Liver (tissue), 9 donors: Measurements from ENCODE around the gene PDE5A. TPM values are rescaled to one million over a fixed set of nuclear protein-coding genes. Genes with fewer than 3 reads are reported as not detected.

Experiments used
- DNase-seq: peaks from one replicate; pipeline ENCODE4 v3.0.0-alpha.2; 2017; ENCODE audit warnings: low spot score
- H3K27ac ChIP-seq, 2 donors: one replicate each; pipeline ENCODE4 v1.7.0; 2013; ENCODE audit warnings: inconsistent platforms in 2 of 2, low read length in 2 of 2, control low read depth in 1 of 2, low read depth in 1 of 2, mild to moderate bottlenecking in 1 of 2
- H3K27me3 ChIP-seq, 4 donors: one replicate each; pipeline versions ENCODE4 v1.6.1 to v1.7.0; 2013; ENCODE audit warnings: low read length in 3 of 4, inconsistent platforms in 1 of 4, mild to moderate bottlenecking in 1 of 4, moderate library complexity in 1 of 4; ENCODE audit not compliant: control insufficient read depth in 4 of 4, insufficient read depth in 4 of 4
- H3K36me3 ChIP-seq, 4 donors: one replicate each; pipeline versions ENCODE4 v1.6.1 to v1.7.0; 2013; ENCODE audit warnings: low read length in 3 of 4, mild to moderate bottlenecking in 3 of 4, low read depth in 1 of 4, moderate library complexity in 1 of 4; ENCODE audit not compliant: control insufficient read depth in 4 of 4, insufficient read depth in 3 of 4
- H3K4me1 ChIP-seq, 4 donors: one replicate each; pipeline versions ENCODE4 v1.6.1 to v1.7.0; 2013; ENCODE audit warnings: low read length in 3 of 4, mild to moderate bottlenecking in 3 of 4, moderate library complexity in 1 of 4; ENCODE audit not compliant: control insufficient read depth in 4 of 4, insufficient read depth in 4 of 4
- H3K4me3 ChIP-seq, 3 donors: one replicate each; pipeline versions ENCODE4 v1.6.1 to v1.7.0; 2013; ENCODE audit warnings: low read length in 3 of 3, control low read depth in 1 of 3, low read depth in 1 of 3, mild to moderate bottlenecking in 1 of 3
- H3K9ac ChIP-seq, 2 donors: one replicate each; pipeline ENCODE4 v1.7.0; 2013; ENCODE audit warnings: low read length in 2 of 2, mild to moderate bottlenecking in 2 of 2, moderate library complexity in 2 of 2, control low read depth in 1 of 2, low read depth in 1 of 2
- H3K9me3 ChIP-seq, 4 donors: one replicate each; pipeline versions ENCODE4 v1.6.1 to v1.7.0; 2013; ENCODE audit warnings: low read length in 3 of 4; ENCODE audit not compliant: control insufficient read depth in 4 of 4
- ATF3 ChIP-seq: IDR thresholded peaks from 2 replicates; pipeline ENCODE4 v1.6.1; 2016; ENCODE audit warnings: antibody characterized with exemption
- CTCF ChIP-seq: fragments of 150-350 bp; IDR thresholded peaks from 2 replicates; pipeline ENCODE4 v1.5.1; 2017; ENCODE audit warnings: improper control_type of control experiment, low read depth, low read length; ENCODE audit not compliant: missing input control
- FOXA1 ChIP-seq: IDR thresholded peaks from 2 replicates; pipeline ENCODE4 v1.6.1; 2016; ENCODE audit warnings: antibody characterized with exemption
- FOXA2 ChIP-seq: IDR thresholded peaks from 2 replicates; pipeline ENCODE4 v1.6.1; 2016; ENCODE audit warnings: antibody characterized with exemption
- HNF4A ChIP-seq, 2 donors: conservative IDR thresholded peaks; 2 replicates each; pipeline ENCODE4 v1.6.1; 2016; ENCODE audit warnings: antibody characterized with exemption in 2 of 2, mild to moderate bottlenecking in 2 of 2
- HNF4G ChIP-seq: IDR thresholded peaks from 2 replicates; pipeline ENCODE4 v1.6.1; 2016; ENCODE audit warnings: antibody characterized with exemption
- JUND ChIP-seq, 2 donors: IDR thresholded peaks; 2 replicates each; pipeline ENCODE4 v1.6.1; 2016; ENCODE audit warnings: antibody characterized with exemption in 2 of 2
- MAX ChIP-seq: IDR thresholded peaks from 2 replicates; pipeline ENCODE4 v1.6.1; 2016; ENCODE audit warnings: antibody characterized with exemption
- NR2F2 ChIP-seq: IDR thresholded peaks from 2 replicates; pipeline ENCODE4 v1.6.1; 2016; ENCODE audit warnings: antibody characterized with exemption
- RAD21 ChIP-seq, 2 donors: IDR thresholded peaks; 2 replicates each; pipeline ENCODE4 v1.6.1; 2016; ENCODE audit warnings: antibody characterized with exemption in 2 of 2, mild to moderate bottlenecking in 2 of 2
- RXRA ChIP-seq, 2 donors: IDR thresholded peaks; 2 replicates each; pipeline ENCODE4 v1.6.1; 2017 to 2018; ENCODE audit warnings: antibody characterized with exemption in 2 of 2, mild to moderate bottlenecking in 1 of 2
- SP1 ChIP-seq: IDR thresholded peaks from 2 replicates; pipeline ENCODE4 v1.6.1; 2018; ENCODE audit warnings: antibody characterized with exemption, mild to moderate bottlenecking
- TAF1 ChIP-seq: conservative IDR thresholded peaks from 2 replicates; pipeline ENCODE4 v1.6.1; 2016; ENCODE audit warnings: antibody characterized with exemption, mild to moderate bottlenecking
- YY1 ChIP-seq: IDR thresholded peaks from 2 replicates; pipeline ENCODE4 v1.6.1; 2016; ENCODE audit warnings: antibody characterized with exemption, mild to moderate bottlenecking
- ZBTB33 ChIP-seq: IDR thresholded peaks from 2 replicates; pipeline ENCODE4 v1.6.1; 2016; ENCODE audit warnings: antibody characterized with exemption
- WGBS: extraction: QIAGEN DNeasy Blood & Tissue Kit; methylation state at CpG from one replicate; pipeline ENCODE4 v1.1.7; 2013; 5-methylcytosine and 5-hydroxymethylcytosine counted together
- polyA plus RNA-seq, 2 donors: library from polyadenylated mRNA; stranded (reverse) in 1 of 2; unstranded in 1 of 2; fragments of 200-250 nt in 1 of 2; fragments of >200 nt in 1 of 2; fragmentation: Nextera tagmentation in 1 of 2; extraction: Ambion mirVana in 1 of 2; gene quantifications; one replicate each; pipeline versions ENCODE4 v1.2.1 to v1.2.3, GENCODE V29; 2013 to 2015
- total RNA-seq, 2 donors: library from RNA; depleted of rRNA; stranded (reverse); fragments of >200 nt; gene quantifications; one replicate each; pipeline ENCODE4 v1.2.3, GENCODE V29; 2014
- donor health status: healthy.
- donor health status: healthy.
- donor health status: healthy.
- donor health status: healthy.
- donor health status: healthy.

PDE5A gene
- total and polyA plus RNA-seq, 4 donors, result 0.61 to 3.8 (median 3.0) TPM

- Histone ChIP-seq H3K36me3 (peaks cover 3 to 24% (median 13%) of the 10 kb centered on the region in 4 donors), H3K27ac (no peak overlapping the region), H3K4me3 (no peak overlapping the region)
Observed at GRCh38 chr4:119510395-119511149, 118.0 kb downstream of the PDE5A start.

GRCh38 chr4:119508281-119508680 lies 120.3 kb downstream of the PDE5A start:
- DNase-seq, result no peak
- no peak overlapping the region for H3K9ac ChIP-seq
- TF ChIP-seq ZBTB33 (no peak), RAD21 (IDR thresholded peaks at IDR 0.05) (no peak), ATF3 (no peak), CTCF (no peak), YY1 (no peak), JUND (IDR thresholded peaks at IDR 0.05) (no peak), MAX (no peak), FOXA1 (no peak), RXRA (IDR thresholded peaks at IDR 0.05) (no peak), FOXA2 (no peak), TAF1 (no peak), HNF4A (conservative IDR thresholded peaks at IDR 0.05) (no peak), HNF4G (no peak), SP1 (no peak), NR2F2 (no peak)
- no peaks in the 10 kb centered on the region for H3K9me3 ChIP-seq
- no peaks in the 10 kb centered on the region for H3K4me1 ChIP-seq
- no peak overlapping the region for H3K27ac ChIP-seq
- no peak overlapping the region for H3K4me3 ChIP-seq
- 88% methylated on average over 1 of the region's 1 CpG for WGBS
- H3K27me3 ChIP-seq, result no peaks in the 10 kb centered on the region
- H3K36me3 ChIP-seq, result peaks cover 2 to 10% (median 5%) of the 10 kb centered on the region in 4 donors

More at GRCh38 chr4:119510395-119511149, 118.0 kb downstream of the PDE5A start:
- no peaks in the 10 kb centered on the region for H3K9me3 ChIP-seq
- DNase-seq, result no peak
- no peak overlapping the region for H3K9ac ChIP-seq
- 82% methylated on average over 4 of the region's 4 CpGs for WGBS
- no peaks in the 10 kb centered on the region for H3K4me1 ChIP-seq
- H3K27me3 ChIP-seq, result no peaks in the 10 kb centered on the region
- TF ChIP-seq CTCF, result no peak
- TF ChIP-seq JUND (IDR thresholded peaks at IDR 0.05), result no peak
- no peak for TF ChIP-seq ZBTB33
- TF ChIP-seq RXRA (IDR thresholded peaks at IDR 0.05), result no peak
